T-helper 2 cell treated with Interferon-gamma antibody and Interleukin-4, amounts not matched to agents 5 μg/mL and 100 μg/mL, for 36 hours (primary cell): ENCODE data around the gene FFAR1.

Experiments
- DNase-seq: peaks from one replicate; pipeline ENCODE4 v3.0.0; 2021; ENCODE audit warnings: low spot score
- H3K27ac Mint-ChIP-seq: one replicate; pipeline ENCODE4 v1.8.0; 2021; ENCODE audit warnings: mild to moderate bottlenecking, mixed read lengths
- H3K27me3 Mint-ChIP-seq: one replicate; pipeline ENCODE4 v1.8.0; 2021; ENCODE audit warnings: low read depth, mixed read lengths
- H3K36me3 Mint-ChIP-seq: one replicate; pipeline ENCODE4 v1.8.0; 2021; ENCODE audit warnings: low read depth, mixed read lengths
- H3K4me1 Mint-ChIP-seq: one replicate; pipeline ENCODE4 v1.8.0; 2021; ENCODE audit warnings: low read depth, mixed read lengths
- H3K4me3 Mint-ChIP-seq: one replicate; pipeline ENCODE4 v1.8.0; 2022; ENCODE audit warnings: mild to moderate bottlenecking, moderate library complexity, mixed read lengths
- H3K9me3 Mint-ChIP-seq: one replicate; pipeline ENCODE4 v1.8.0; 2021; ENCODE audit warnings: mixed read lengths

FFAR1 gene, protein sequence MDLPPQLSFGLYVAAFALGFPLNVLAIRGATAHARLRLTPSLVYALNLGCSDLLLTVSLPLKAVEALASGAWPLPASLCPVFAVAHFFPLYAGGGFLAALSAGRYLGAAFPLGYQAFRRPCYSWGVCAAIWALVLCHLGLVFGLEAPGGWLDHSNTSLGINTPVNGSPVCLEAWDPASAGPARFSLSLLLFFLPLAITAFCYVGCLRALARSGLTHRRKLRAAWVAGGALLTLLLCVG (N-terminal part only)

GRCh38 chr19:35347171-35347929, at the start of gene FFAR1:
Gene FFAR1 (plus strand): TSS chr19:35347902. CDS start chr19:35351552, 3,650 bp downstream.
- no peaks in the 10 kb centered on the region for H3K36me3 Mint-ChIP-seq
- peak within 1 kb of the TSS; percentile 74 for H3K4me3 Mint-ChIP-seq
- peaks cover 25% of the 10 kb centered on the region for H3K4me1 Mint-ChIP-seq
- H3K27me3 Mint-ChIP-seq = no peaks in the 10 kb centered on the region
- no peaks in the 10 kb centered on the region for H3K9me3 Mint-ChIP-seq
- peak; percentile 78 for DNase-seq
- peak within 1 kb of the TSS; percentile 82 for H3K27ac Mint-ChIP-seq

DNA sequence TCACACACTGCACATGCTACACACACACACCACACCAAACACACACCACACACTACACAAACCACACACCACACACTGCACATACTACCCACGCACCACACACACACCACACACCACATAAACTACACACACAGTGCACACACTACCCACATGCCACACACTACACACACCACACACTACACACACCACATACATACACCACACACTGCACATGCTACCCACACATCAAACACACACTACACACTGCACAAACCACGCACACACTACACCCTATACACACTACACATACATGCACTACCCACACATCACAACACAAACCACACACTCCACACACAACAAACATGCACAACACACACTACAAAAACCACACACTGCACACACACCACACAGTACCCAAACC, 49.8 kb upstream of the FFAR1 start:
- no peak overlapping the region for H3K27ac Mint-ChIP-seq
- no peaks in the 10 kb centered on the region for H3K9me3 Mint-ChIP-seq
- no peaks in the 10 kb centered on the region for H3K36me3 Mint-ChIP-seq
- H3K4me3 Mint-ChIP-seq = no peak overlapping the region
- H3K4me1 Mint-ChIP-seq = peaks cover 4% of the 10 kb centered on the region
- no peaks in the 10 kb centered on the region for H3K27me3 Mint-ChIP-seq
- no peak for DNase-seq

GRCh38 chr19:35298561-35298972, 49.1 kb upstream of the FFAR1 start:
- Mint-ChIP-seq H3K9me3 (no peaks in the 10 kb centered on the region), H3K27ac (no peak overlapping the region), H3K4me1 (peaks cover 4% of the 10 kb centered on the region), H3K36me3 (no peaks in the 10 kb centered on the region), H3K27me3 (no peaks in the 10 kb centered on the region), H3K4me3 (no peak overlapping the region)
- DNase-seq = no peak

- Mint-ChIP-seq H3K27me3 (no peaks in the 10 kb centered on the region), H3K4me3 (no peak overlapping the region), H3K27ac (no peak overlapping the region), H3K9me3 (no peaks in the 10 kb centered on the region), H3K36me3 (no peaks in the 10 kb centered on the region), H3K4me1 (peaks cover 4% of the 10 kb centered on the region)
- no peak for DNase-seq
These were observed 48.0 kb upstream of the FFAR1 start for GRCh38 chr19:35299523-35300338.

DNA sequence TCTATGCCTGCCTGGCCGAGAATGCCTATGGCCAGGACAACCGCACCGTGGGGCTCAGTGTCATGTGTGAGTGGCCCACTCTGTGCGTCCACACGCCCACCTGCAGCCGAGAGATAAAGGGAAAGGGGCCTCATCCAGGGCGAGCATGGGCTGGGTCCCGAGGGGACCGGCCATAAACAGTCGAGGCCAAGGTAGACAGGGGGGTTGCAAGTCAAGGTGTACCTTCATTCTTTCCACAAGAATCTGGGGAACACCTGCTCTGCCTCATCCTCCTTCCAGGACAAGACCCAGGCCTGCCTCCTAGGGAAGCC, 47.4 kb upstream of the FFAR1 start:
- H3K27ac Mint-ChIP-seq = no peak overlapping the region
- no peaks in the 10 kb centered on the region for H3K9me3 Mint-ChIP-seq
- no peak for DNase-seq
- peaks cover 4% of the 10 kb centered on the region for H3K4me1 Mint-ChIP-seq
- H3K27me3 Mint-ChIP-seq = no peaks in the 10 kb centered on the region
- H3K4me3 Mint-ChIP-seq = no peak overlapping the region
- H3K36me3 Mint-ChIP-seq = no peaks in the 10 kb centered on the region

GRCh38 chr19:35301961-35302360, 45.7 kb upstream of the FFAR1 start:
- Mint-ChIP-seq H3K27me3 (no peaks in the 10 kb centered on the region), H3K27ac (no peak overlapping the region)
- DNase-seq = no peak

DNA sequence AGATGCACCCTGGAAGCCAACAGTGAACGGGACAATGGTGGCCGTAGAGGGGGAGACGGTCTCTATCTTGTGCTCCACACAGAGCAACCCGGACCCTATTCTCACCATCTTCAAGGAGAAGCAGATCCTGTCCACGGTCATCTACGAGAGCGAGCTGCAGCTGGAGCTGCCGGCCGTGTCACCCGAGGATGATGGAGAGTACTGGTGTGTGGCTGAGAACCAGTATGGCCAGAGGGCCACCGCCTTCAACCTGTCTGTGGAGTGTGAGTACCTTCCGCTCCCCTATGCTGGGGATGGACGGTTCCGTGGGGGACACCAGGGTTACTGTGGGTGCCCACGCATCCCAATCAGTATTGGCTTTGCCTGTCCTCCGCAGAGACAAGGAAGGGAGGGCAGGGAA, 45.3 kb upstream of the FFAR1 start:
- Mint-ChIP-seq H3K9me3 (no peaks in the 10 kb centered on the region), H3K4me1 (no peaks in the 10 kb centered on the region), H3K27me3 (no peaks in the 10 kb centered on the region), H3K36me3 (no peaks in the 10 kb centered on the region), H3K27ac (no peak overlapping the region), H3K4me3 (no peak overlapping the region)
- no peak for DNase-seq

More at GRCh38 chr19:35301961-35302360, 45.7 kb upstream of the FFAR1 start:
- Mint-ChIP-seq H3K9me3 (no peaks in the 10 kb centered on the region), H3K4me3 (no peak overlapping the region), H3K4me1 (no peaks in the 10 kb centered on the region), H3K36me3 (no peaks in the 10 kb centered on the region)

DNA sequence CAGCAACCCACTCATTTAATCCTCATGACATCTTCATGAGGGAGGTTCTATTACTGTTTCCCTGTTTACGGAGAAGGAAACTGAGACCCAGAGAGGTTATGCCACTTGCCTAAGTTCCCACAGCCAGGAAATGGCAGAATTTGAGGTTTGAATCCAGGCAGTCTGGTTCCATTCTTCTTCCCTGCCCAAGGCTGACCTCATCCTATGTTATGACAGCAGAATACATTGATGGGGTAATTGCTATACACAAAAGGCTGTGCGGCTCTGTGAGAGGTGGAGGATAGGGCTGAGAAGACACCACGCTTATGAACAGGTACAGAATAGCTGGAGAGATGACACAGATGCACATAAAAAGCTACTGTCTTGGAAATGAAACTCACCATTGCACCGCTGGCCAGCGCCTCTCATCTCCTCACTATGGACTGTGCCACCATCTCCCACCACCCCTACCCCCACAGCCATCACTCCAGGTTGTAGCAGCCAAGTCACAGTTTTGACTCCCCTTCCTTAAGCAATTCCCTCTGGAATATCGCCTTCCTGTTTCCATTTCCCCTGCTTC, 44.3 kb upstream of the FFAR1 start:
- no peaks in the 10 kb centered on the region for H3K36me3 Mint-ChIP-seq
- no peak for DNase-seq
- H3K4me3 Mint-ChIP-seq = no peak overlapping the region
- no peaks in the 10 kb centered on the region for H3K4me1 Mint-ChIP-seq
- H3K27ac Mint-ChIP-seq = no peak overlapping the region
- no peaks in the 10 kb centered on the region for H3K9me3 Mint-ChIP-seq
- H3K27me3 Mint-ChIP-seq = no peaks in the 10 kb centered on the region

- H3K27me3 Mint-ChIP-seq = no peaks in the 10 kb centered on the region
- no peak overlapping the region for H3K27ac Mint-ChIP-seq
- no peaks in the 10 kb centered on the region for H3K36me3 Mint-ChIP-seq
- H3K9me3 Mint-ChIP-seq = no peaks in the 10 kb centered on the region
- DNase-seq = no peak
- H3K4me1 Mint-ChIP-seq = no peaks in the 10 kb centered on the region
- no peak overlapping the region for H3K4me3 Mint-ChIP-seq
These were observed 43.7 kb upstream of the FFAR1 start for GRCh38 chr19:35304036-35304435.

DNA sequence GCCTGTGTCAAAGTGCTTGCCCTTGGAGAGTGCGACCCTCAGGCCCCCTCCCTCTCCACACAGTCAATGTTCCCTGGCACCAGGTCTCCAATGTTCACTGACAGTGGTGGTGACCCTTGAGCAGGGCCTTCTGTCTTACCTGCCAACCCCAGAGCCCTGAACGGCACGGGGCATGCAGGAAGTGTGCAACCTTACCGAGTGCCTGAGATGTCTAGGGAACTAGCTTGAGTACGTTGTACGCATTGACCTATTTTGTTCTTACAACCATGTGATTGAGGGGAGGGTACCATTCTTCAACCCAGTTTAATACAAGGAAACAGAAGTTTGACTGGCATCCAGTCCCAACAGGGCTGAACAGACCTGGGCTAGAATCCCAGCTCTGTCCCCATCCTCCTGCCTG, 42.5 kb upstream of the FFAR1 start:
- Mint-ChIP-seq H3K4me3 (no peak overlapping the region), H3K36me3 (no peaks in the 10 kb centered on the region), H3K27ac (no peak overlapping the region), H3K9me3 (no peaks in the 10 kb centered on the region), H3K4me1 (no peaks in the 10 kb centered on the region), H3K27me3 (no peaks in the 10 kb centered on the region)
- no peak for DNase-seq

DNA sequence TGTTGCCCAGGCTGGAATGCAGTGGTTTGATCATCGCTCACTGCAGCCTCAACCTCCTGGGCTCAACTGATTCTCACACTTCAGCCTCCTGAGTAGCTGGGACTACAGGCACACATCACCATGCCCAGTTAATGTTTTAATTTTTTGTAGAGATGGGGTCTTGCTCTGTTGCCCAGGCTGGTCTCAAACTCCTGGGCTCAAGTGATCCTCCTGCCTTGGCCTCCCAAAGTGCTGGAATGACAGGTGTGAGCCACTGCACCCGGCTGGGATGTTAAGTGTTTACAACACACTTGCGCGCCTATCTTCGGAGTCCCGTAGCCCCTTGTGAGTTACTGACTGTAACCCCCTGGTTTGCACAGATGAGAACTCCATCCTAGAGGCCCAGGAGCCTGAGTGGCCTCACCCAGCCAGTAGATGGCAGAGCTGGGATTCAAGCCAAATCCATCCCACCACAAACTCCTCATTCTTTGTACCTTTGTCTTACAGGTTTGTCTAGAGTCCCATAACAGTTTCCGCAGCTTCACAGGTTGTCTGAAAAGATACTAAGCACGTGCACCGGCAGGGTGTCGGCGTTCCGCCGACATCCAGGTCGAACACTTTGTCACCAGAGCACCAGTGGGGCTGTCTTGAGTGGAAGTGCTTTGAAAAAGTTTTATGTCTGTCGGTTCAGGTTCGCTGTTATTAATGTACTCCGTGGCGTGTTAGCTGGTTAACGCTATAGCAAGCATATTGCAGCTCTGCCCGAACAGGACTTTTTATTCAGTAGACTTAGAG, 41.0 kb upstream of the FFAR1 start:
- peaks cover 2% of the 10 kb centered on the region for H3K4me1 Mint-ChIP-seq
- no peaks in the 10 kb centered on the region for H3K36me3 Mint-ChIP-seq
- H3K27ac Mint-ChIP-seq = no peak overlapping the region
- no peak overlapping the region for H3K4me3 Mint-ChIP-seq
- no peaks in the 10 kb centered on the region for H3K9me3 Mint-ChIP-seq
- no peak for DNase-seq
- H3K27me3 Mint-ChIP-seq = no peaks in the 10 kb centered on the region

DNA sequence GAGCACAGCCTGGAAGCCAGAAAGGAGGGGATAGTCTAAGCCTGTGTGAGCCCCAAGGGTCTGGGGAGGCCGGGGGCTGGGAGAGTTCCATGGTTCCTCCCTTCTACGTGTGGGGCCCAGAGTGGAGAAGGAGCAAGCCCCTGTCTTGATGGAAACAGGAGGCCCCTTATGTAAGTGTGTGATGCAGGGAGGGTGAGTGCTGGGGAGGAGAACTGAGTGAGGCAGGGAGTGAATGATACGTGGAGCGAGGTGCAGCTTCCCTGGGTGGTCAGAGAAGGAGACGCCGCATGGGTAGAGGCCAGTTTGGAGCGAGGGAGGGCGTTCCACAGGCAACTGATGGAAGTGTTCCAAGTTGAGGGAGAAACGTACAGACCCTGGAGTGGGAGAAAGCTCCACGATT, 39.8 kb upstream of the FFAR1 start:
- H3K9me3 Mint-ChIP-seq = no peaks in the 10 kb centered on the region
- peaks cover 2% of the 10 kb centered on the region for H3K4me1 Mint-ChIP-seq
- H3K4me3 Mint-ChIP-seq = no peak overlapping the region
- H3K27ac Mint-ChIP-seq = no peak overlapping the region
- DNase-seq = no peak
- H3K36me3 Mint-ChIP-seq = no peaks in the 10 kb centered on the region
- no peaks in the 10 kb centered on the region for H3K27me3 Mint-ChIP-seq

DNA sequence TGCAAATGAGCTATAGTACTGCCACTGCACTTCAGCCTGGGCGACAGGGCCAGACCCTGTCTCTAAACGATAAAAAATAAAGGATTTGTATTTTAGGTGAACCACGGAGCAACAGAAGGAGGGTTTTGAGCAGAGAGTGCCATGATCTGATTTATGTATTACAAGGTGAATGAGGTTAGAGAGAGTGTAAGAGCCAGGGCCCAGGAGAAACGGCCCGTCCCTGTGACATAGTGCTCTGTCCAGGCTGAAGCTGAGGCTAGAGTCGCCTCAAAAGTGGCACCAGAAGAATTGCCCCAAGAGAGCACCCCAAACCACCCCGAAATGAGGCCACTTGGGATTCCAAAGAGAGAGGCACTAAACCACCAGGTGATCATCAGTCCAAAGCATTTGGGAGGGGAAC, 38.8 kb upstream of the FFAR1 start:
- no peak for DNase-seq
- Mint-ChIP-seq H3K27ac (no peak overlapping the region), H3K4me1 (peaks cover 2% of the 10 kb centered on the region), H3K36me3 (no peaks in the 10 kb centered on the region), H3K9me3 (no peaks in the 10 kb centered on the region), H3K27me3 (no peaks in the 10 kb centered on the region), H3K4me3 (no peak overlapping the region)
